Aorta (tissue), 5 donors: ENCODE data around the gene FBXO31. TPM values are rescaled to one million over a fixed set of nuclear protein-coding genes. Genes with fewer than 3 reads are reported as not detected.
"Not testable (repeated sequence)": the region's sequence is repeated elsewhere in the genome, so short reads cannot be mapped to it uniquely, and the experiment has no call there.

ENCODE experiments used
- ATAC-seq: fragments of 200-7000 bp; cut with Tn5 transposase; one replicate; pipeline ENCODE4 v1.9.1; 2022; ENCODE audit warnings: moderate library complexity; ENCODE audit not compliant: low FRiP score
- DNase-seq, 2 donors: peaks; one replicate each; pipeline ENCODE4 v3.0.0-alpha.2; 2020
- H3K27ac ChIP-seq, 2 donors: one replicate each; pipeline ENCODE4 v1.5.1; 2013; ENCODE audit warnings: low read length in 2 of 2, mild to moderate bottlenecking in 2 of 2, moderate library complexity in 2 of 2, control low read depth in 1 of 2, inconsistent platforms in 1 of 2, low read depth in 1 of 2
- H3K27me3 ChIP-seq, 2 donors: one replicate each; pipeline ENCODE4 v1.6.1; 2013; ENCODE audit warnings: control low read depth in 1 of 2, low read length in 1 of 2, mild to moderate bottlenecking in 1 of 2, moderate library complexity in 1 of 2; ENCODE audit not compliant: insufficient read depth in 2 of 2, control insufficient read depth in 1 of 2
- H3K36me3 ChIP-seq, 2 donors: one replicate each; pipeline ENCODE4 v1.6.1; 2013; ENCODE audit warnings: control low read depth in 1 of 2, low read length in 1 of 2, mild to moderate bottlenecking in 1 of 2; ENCODE audit not compliant: insufficient read depth in 2 of 2, control insufficient read depth in 1 of 2
- H3K4me1 ChIP-seq, 2 donors: one replicate each; pipeline ENCODE4 v1.6.1; 2013; ENCODE audit warnings: low read length in 2 of 2, control low read depth in 1 of 2, mild to moderate bottlenecking in 1 of 2, moderate library complexity in 1 of 2; ENCODE audit not compliant: insufficient read depth in 2 of 2, control insufficient read depth in 1 of 2
- H3K4me3 ChIP-seq, 2 donors: one replicate each; pipeline ENCODE4 v1.5.1; 2013; ENCODE audit warnings: low read length in 2 of 2, control low read depth in 1 of 2, mild to moderate bottlenecking in 1 of 2
- H3K9me3 ChIP-seq: one replicate; pipeline ENCODE4 v1.6.1; 2013; ENCODE audit warnings: mild to moderate bottlenecking, low read length; ENCODE audit not compliant: control insufficient read depth
- WGBS, 2 donors: extraction: QIAGEN DNeasy Blood & Tissue Kit; methylation state at CpG; one replicate each; pipeline ENCODE4 v1.1.7; 2013; 5-methylcytosine and 5-hydroxymethylcytosine counted together
- intact Hi-C, 2 donors: fragments of 100-400 bp; cut with DNase I; formaldehyde crosslinking; loops; one replicate each; pipeline versions ENCODE4 v1.14.2 to v1.15.0; 2022
- polyA plus RNA-seq, 2 donors: library from polyadenylated mRNA; stranded (reverse); fragments of 200-250 nt; gene quantifications; one replicate each; pipeline ENCODE4 v1.2.3, GENCODE V29; 2013
- total RNA-seq, 2 donors: library from RNA; stranded (reverse); fragmentation: NEBNext Ultra II Directional; extraction: Animal tissue kit (Norgen Biotek cat#: 25700); gene quantifications; one replicate each; pipeline ENCODE4 v1.2.1, GENCODE V29; 2021
- donor health status: healthy with polysubstance abuse.
- donor health status: Bipolar disorder and iron deficiency.
- donor health status: DM: no; HTN: no; CAD: no.
- donor health status: DM: no; HTN: no; CAD: no.
- donor health status: DM: yes; HTN: yes; CAD: no.

Gene FBXO31
- total and polyA plus RNA-seq, 4 donors: 6.0 to 57.9 (median 41.1) TPM

GRCh38 chr16:87390641-87391323 is 7.2 kb upstream of the FBXO31 start:
- WGBS, 2 donors: 95 to 96% methylated on average over 24 of the region's 24 CpGs
- H3K4me1 ChIP-seq: peaks cover 0 to 4% of the 10 kb centered on the region in 2 donors
- H3K36me3 ChIP-seq: no peaks in the 10 kb centered on the region
- no peak overlapping the region for H3K4me3 ChIP-seq
- H3K9me3 ChIP-seq: no peaks in the 10 kb centered on the region
- intact Hi-C loops: loop anchor here (5.0 to 10.0 kb wide), 4 partner anchors 84 to 374 kb away; partner anchors contain the start of gene KLHDC4 (in 1 of the 2)
- H3K27ac ChIP-seq: peak overlapping the region in 1 of 2 donors; percentile 94
- DNase-seq (peak in 1 of 2 donors; percentile 36), ATAC-seq (no peak)
- peaks cover 0 to 2% of the 10 kb centered on the region in 2 donors for H3K27me3 ChIP-seq

- H3K27me3 ChIP-seq, H3K4me1 ChIP-seq, H3K36me3 ChIP-seq, H3K9me3 ChIP-seq, H3K4me3 ChIP-seq, DNase-seq, H3K27ac ChIP-seq, ATAC-seq: not testable (repeated sequence)
- intact Hi-C loops: loop anchor here (5.0 to 10.0 kb wide), 6 partner anchors 85 to 825 kb away; partner anchors contain the start of genes FOXC2 (in 1 of the 2) and KLHDC4 (in 1 of the 2)
- WGBS, 2 donors: 94 to 95% methylated on average over 9 of the region's 9 CpGs
Measured at GRCh38 chr16:87389914-87390313, 6.3 kb upstream of the FBXO31 start.

GRCh38 chr16:87389245-87389644 is 5.7 kb upstream of the FBXO31 start:
- DNase-seq (no peak), ATAC-seq (no peak)
- Histone ChIP-seq H3K36me3 (no peaks in the 10 kb centered on the region), H3K4me1 (peaks cover 0 to 4% of the 10 kb centered on the region in 2 donors), H3K27me3 (peaks cover 0 to 2% of the 10 kb centered on the region in 2 donors), H3K4me3 (no peak overlapping the region), H3K9me3 (no peaks in the 10 kb centered on the region), H3K27ac (no peak overlapping the region)
- 79 to 81% methylated on average over 5 of the region's 5 CpGs for WGBS, 2 donors
- intact Hi-C loops: loop anchor here (10.0 kb wide), 2 partner anchors 454 to 824 kb away; partner anchors contain the start of gene FOXC2 (in 1 of the 2)

GRCh38 chr16:87388818-87389134 is 5.2 kb upstream of the FBXO31 start:
- Histone ChIP-seq H3K27me3 (peaks cover 0 to 2% of the 10 kb centered on the region in 2 donors), H3K27ac (no peak overlapping the region), H3K36me3 (no peaks in the 10 kb centered on the region), H3K4me3 (no peak overlapping the region), H3K4me1 (peaks cover 0 to 4% of the 10 kb centered on the region in 2 donors), H3K9me3 (no peaks in the 10 kb centered on the region)
- DNase-seq: no peak
- 8 to 16% methylated on average over 1 of the region's 1 CpG for WGBS, 2 donors
- ATAC-seq: no peak
- intact Hi-C loops: loop anchor here (10.0 kb wide), 2 partner anchors 454 to 824 kb away; partner anchors contain the start of gene FOXC2 (in 1 of the 2)

GRCh38 chr16:87387942-87388817 is 4.6 kb upstream of the FBXO31 start:
- intact Hi-C loops: loop anchor here (10.0 kb wide), 2 partner anchors 453 to 823 kb away; partner anchors contain the start of gene FOXC2 (in 1 of the 2)
- Histone ChIP-seq H3K27ac (peak overlapping the region; percentile 50 to 97), H3K4me3 (peak overlapping the region in 1 of 2 donors; percentile 13), H3K4me1 (peaks cover 0 to 4% of the 10 kb centered on the region in 2 donors), H3K36me3 (no peaks in the 10 kb centered on the region), H3K9me3 (no peaks in the 10 kb centered on the region), H3K27me3 (peaks cover 0 to 2% of the 10 kb centered on the region in 2 donors)
- 7% methylated on average over 18 of the region's 18 CpGs for WGBS, 2 donors
- DNase-seq: peak; percentile 93 to 95
- ATAC-seq: peak; percentile 84

GRCh38 chr16:87384875-87385167 is 1.2 kb upstream of the FBXO31 start:
- H3K4me3 ChIP-seq, H3K27me3 ChIP-seq, DNase-seq, H3K4me1 ChIP-seq, H3K36me3 ChIP-seq, ATAC-seq, H3K9me3 ChIP-seq: not testable (repeated sequence)
- H3K27ac ChIP-seq: peak overlapping the region in 1 of 2 donors; percentile 85
- intact Hi-C loops: loop anchor here (5.0 to 10.0 kb wide), 4 partner anchors 68 to 828 kb away; partner anchors contain the start of genes C16orf95 (in 2 of the 2), FOXC2 (in 1 of the 2) and MTHFSD (in 1 of the 2)
- 77 to 80% methylated on average over 12 of the region's 12 CpGs for WGBS, 2 donors

GRCh38 chr16:87384162-87384874 is 742 bp upstream of the FBXO31 start:
- intact Hi-C loops: loop anchor here (5.0 to 10.0 kb wide), 4 partner anchors 67 to 827 kb away; partner anchors contain the start of genes C16orf95 (in 2 of the 2), FOXC2 (in 1 of the 2) and MTHFSD (in 1 of the 2)
- H3K4me1 ChIP-seq: peaks cover 0 to 6% of the 10 kb centered on the region in 2 donors
- peak; percentile 71 to 86 for DNase-seq
- peak; percentile 62 for ATAC-seq
- no peaks in the 10 kb centered on the region for H3K27me3 ChIP-seq
- H3K9me3 ChIP-seq: no peaks in the 10 kb centered on the region
- peak overlapping the region; percentile 76 to 80 for H3K4me3 ChIP-seq
- H3K36me3 ChIP-seq: no peaks in the 10 kb centered on the region
- 5% methylated on average over 61 to 64 of the region's 64 CpGs for WGBS, 2 donors
- peak overlapping the region; percentile 46 to 85 for H3K27ac ChIP-seq
